Measurements from ENCODE around the gene MRNIP.

Gene MRNIP

DNA sequence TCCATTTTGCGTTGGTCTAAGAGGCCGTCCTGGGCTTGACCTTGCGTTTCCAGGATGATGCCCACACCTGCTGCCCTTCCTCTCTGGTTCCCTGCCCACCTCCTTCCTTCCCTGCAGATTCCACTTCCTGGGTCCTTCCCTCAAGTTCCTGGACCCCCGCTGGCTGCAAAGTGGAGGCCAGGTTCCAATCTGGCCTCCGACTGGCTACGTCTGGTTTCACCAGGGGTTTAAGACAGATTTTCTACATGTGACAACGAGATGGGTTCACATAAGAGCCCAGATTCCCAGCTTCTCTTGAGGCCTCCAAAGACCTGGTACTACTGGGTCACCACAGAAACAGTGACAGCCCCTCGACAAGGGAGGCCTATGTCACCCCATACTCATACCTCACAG, 54.1 kb downstream of the MRNIP start:
- no peak for DNase-seq
- TF ChIP-seq CTCF (IDR thresholded peaks at IDR 0.05), result no peak
- Mint-ChIP-seq H3K9me3 (no peaks in the 10 kb centered on the region), H3K4me3 (peak overlapping the region; percentile 81), H3K36me3 (ENCODE audit: low read depth) (peaks cover 8% of the 10 kb centered on the region), H3K27ac (no peak overlapping the region), H3K4me1 (peaks cover 37% of the 10 kb centered on the region), H3K27me3 (ENCODE audit: low read depth, poor library complexity) (peaks cover 1% of the 10 kb centered on the region)

DNA sequence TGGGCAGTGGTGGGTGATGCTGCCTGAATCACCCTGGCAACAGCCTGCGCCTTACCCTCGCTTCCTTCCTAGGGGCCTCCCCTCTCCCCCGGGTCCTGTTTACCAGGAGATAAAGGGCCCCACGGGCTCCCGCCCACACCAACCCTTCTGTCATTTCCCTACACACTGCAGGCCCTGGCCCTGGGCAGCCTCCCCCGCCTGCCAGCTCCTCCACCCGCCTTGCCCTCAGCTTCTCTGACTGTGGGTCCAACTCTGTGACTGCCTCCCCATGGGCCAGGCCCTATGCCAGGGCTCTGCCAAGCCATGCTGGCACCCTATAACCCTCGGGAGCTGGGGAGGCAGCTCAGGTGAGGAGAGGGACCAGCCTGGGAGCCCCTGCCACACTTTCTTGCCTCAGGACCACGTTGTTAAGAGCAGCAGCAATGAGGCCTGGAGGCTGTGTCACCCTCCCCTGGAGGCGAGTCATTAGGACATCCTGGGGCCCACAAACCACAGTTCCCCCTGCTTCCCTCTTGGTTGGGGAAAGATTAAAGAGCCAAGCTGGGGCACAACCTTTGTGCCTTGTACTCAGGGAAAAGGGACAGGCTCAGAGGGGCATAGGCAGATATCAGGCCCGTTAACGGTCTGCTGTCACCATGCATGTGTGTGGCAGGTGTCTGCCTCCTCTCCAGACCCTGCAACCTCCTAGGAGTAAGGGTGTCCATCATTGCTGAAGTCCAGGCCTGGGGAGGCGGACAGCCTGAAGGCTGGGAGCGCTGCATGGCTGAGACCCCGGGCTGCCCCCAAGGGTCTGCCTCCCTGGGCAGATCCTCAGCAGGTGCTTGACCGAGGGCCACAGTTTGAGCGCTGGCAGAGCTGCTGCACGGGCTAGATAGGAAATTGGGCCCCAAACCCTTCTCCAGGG, 54.7 kb downstream of the MRNIP start:
- H3K4me1 Mint-ChIP-seq, result peaks cover 37% of the 10 kb centered on the region
- H3K27ac Mint-ChIP-seq, result no peak overlapping the region
- peaks cover 6% of the 10 kb centered on the region for H3K27me3 Mint-ChIP-seq (ENCODE audit: low read depth, poor library complexity)
- no peak for DNase-seq
- peak overlapping the region; percentile 25 for H3K4me3 Mint-ChIP-seq
- peaks cover 14% of the 10 kb centered on the region for H3K36me3 Mint-ChIP-seq (ENCODE audit: low read depth)
- no peak for TF ChIP-seq CTCF (IDR thresholded peaks at IDR 0.05)
- H3K9me3 Mint-ChIP-seq, result no peaks in the 10 kb centered on the region

DNA sequence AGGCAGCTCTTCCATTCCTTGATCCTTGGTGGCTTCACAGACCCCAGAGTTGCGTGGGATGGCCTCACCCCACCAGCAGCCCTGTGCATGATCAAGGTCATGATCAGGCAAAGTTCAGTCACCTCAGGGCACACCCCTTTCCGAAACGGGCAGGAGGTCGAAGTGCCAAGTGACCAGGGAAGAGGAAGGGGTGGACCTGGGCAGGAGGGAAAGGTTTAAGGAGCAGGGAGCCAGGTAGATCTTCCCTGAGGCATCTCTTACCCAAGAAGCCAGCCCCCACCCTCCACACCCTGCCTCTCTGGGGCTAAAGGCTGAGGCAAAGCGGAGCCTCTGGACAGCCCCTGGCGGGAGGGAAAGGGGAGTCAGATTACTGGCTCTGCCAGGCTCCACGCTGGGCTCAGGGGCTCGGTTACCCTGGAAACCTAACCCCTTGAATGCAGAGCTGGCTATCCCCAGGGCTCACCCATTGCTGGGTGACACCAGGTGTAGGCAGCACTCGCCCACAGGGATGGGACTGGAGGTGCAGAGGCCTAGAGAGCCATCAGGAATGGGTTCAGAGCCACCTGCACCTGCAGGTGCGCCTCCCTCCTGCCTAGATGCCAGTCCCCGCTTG, 55.6 kb downstream of the MRNIP start:
- no peak overlapping the region for H3K27ac Mint-ChIP-seq
- no peaks in the 10 kb centered on the region for H3K9me3 Mint-ChIP-seq
- peak overlapping the region; percentile 11 for H3K4me3 Mint-ChIP-seq

DNA sequence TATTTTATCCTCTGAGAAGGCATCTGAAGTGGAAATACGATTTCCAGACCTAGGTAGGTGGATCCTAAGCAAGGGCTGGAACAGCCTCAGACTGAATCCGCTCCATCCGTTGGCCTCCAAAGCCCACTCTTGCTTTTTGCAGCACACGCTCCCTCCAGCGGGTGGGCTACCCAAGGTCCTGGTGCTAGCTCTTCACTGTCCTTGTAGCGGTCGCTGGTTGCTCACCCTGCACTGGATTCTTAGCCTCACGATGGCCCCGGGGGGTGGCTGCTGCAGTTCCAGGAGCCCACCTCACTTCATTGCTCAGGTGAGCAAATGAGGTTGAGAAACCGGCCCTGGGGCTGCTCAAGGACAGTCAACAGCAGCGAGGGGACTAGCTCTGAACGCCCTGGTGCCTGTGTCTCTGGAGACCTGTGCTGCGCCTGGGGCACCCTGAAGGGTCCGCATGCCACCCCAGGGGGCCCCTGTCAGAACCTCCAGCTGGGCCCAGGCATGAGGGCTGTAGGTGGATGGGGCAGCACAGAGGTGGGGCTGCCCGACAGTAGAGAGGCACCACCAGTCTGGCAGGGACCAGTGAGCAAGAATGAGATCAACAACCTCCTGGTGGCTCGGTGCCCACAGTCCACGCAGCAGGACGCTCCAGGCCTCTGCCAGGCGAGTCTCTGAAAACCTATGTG, 56.3 kb downstream of the MRNIP start:
- Mint-ChIP-seq H3K27ac (no peak overlapping the region), H3K4me3 (peak overlapping the region; percentile 11), H3K27me3 (ENCODE audit: low read depth, poor library complexity) (peaks cover 6% of the 10 kb centered on the region), H3K36me3 (ENCODE audit: low read depth) (peaks cover 16% of the 10 kb centered on the region), H3K4me1 (peaks cover 37% of the 10 kb centered on the region), H3K9me3 (no peaks in the 10 kb centered on the region)
- no peak for DNase-seq
- no peak for TF ChIP-seq CTCF (IDR thresholded peaks at IDR 0.05)

More for the DNA sequence above, 55.6 kb downstream of the MRNIP start:
- peak; percentile 56 for DNase-seq
- TF ChIP-seq CTCF (IDR thresholded peaks at IDR 0.05), result no peak
- H3K27me3 Mint-ChIP-seq (ENCODE audit: low read depth, poor library complexity), result peaks cover 6% of the 10 kb centered on the region
- peaks cover 37% of the 10 kb centered on the region for H3K4me1 Mint-ChIP-seq
- peaks cover 14% of the 10 kb centered on the region for H3K36me3 Mint-ChIP-seq (ENCODE audit: low read depth)

GRCh38 chr5:179801304-179802206, 57.1 kb downstream of the MRNIP start:
- Mint-ChIP-seq H3K27ac (no peak overlapping the region), H3K27me3 (ENCODE audit: low read depth, poor library complexity) (peaks cover 6% of the 10 kb centered on the region), H3K4me1 (peaks cover 42% of the 10 kb centered on the region), H3K9me3 (no peaks in the 10 kb centered on the region), H3K4me3 (no peak overlapping the region), H3K36me3 (ENCODE audit: low read depth) (peaks cover 24% of the 10 kb centered on the region)
- TF ChIP-seq CTCF (IDR thresholded peaks at IDR 0.05), result peak; percentile 59
- peak; percentile 80 for DNase-seq
